HEK293 (cell line): ENCODE data around the gene CNTLN.
A peak's percentile ranks its signal among the peaks of the same experiment; 100 is the strongest.

ENCODE experiments used
- CTCF ChIA-PET: fragments of 350-600 bp; formaldehyde crosslinking; extraction: SDS; loops from one replicate; lab custom pipeline; 2021; ENCODE audit warnings: antibody characterized with exemption; lab: Yijun Ruan, JAX
- POLR2A ChIA-PET: fragments of 300-600 bp; formaldehyde crosslinking; extraction: SDS; loops from one replicate; lab custom pipeline; 2020; ENCODE audit warnings: antibody characterized with exemption, inconsistent platforms; lab: Yijun Ruan, JAX
- H3K27ac ChIP-seq: fragments of 200-500 bp; sonication (Bioruptor generic); 2 replicates; pipeline ENCODE4 v1.5.1; 2014; ENCODE audit warnings: low read depth, low read length, control low read depth, inconsistent platforms; ENCODE audit errors: extremely low read depth
- H3K36me3 ChIP-seq, 2 experiments: fragments of 200-500 bp in 1 of 2; sonication (Bioruptor generic) in 1 of 2; 1 replicate in 1 of 2; 2 replicates in 1 of 2; pipeline ENCODE4 v1.5.1; 2014 to 2017; ENCODE audit warnings: inconsistent platforms in 2 of 2, low read length in 2 of 2; ENCODE audit not compliant: control insufficient read depth in 2 of 2, insufficient read depth in 1 of 2
- H3K4me1 ChIP-seq: fragments of 200-500 bp; sonication (Bioruptor generic); 2 replicates; pipeline ENCODE4 v1.5.1; 2014; ENCODE audit warnings: mild to moderate bottlenecking, low read length, inconsistent platforms; ENCODE audit not compliant: control insufficient read depth, insufficient read depth
- H3K4me3 ChIP-seq: 2 replicates; pipeline ENCODE4 v1.5.1; 2011; ENCODE audit warnings: low read depth, mild to moderate bottlenecking, control low read depth, low read length, moderate library complexity
- H3K9me3 ChIP-seq: fragments of 200-500 bp; sonication (Bioruptor generic); 2 replicates; pipeline ENCODE4 v1.5.1; 2014; ENCODE audit warnings: low read depth, low read length, inconsistent platforms; ENCODE audit not compliant: control insufficient read depth, insufficient read depth
- BCL11A ChIP-seq: fragments of 450-650 bp; formaldehyde crosslinking; IDR thresholded peaks from 2 replicates; pipeline ENCODE4 v1.5.1; 2016; ENCODE audit warnings: low read depth, missing biosample characterization, missing genetic modification characterization
- GLI4 ChIP-seq: fragments of 450-650 bp; formaldehyde crosslinking; IDR thresholded peaks from 2 replicates; pipeline ENCODE4 v1.5.1; 2016; ENCODE audit warnings: missing biosample characterization, missing genetic modification characterization
- KLF16 ChIP-seq: fragments of 450-650 bp; formaldehyde crosslinking; IDR thresholded peaks from 2 replicates; pipeline ENCODE4 v1.5.1; 2017; ENCODE audit warnings: missing biosample characterization, missing genetic modification characterization
- KLF7 ChIP-seq: fragments of 450-650 bp; formaldehyde crosslinking; IDR thresholded peaks from 2 replicates; pipeline ENCODE4 v1.5.1; 2016; ENCODE audit warnings: missing biosample characterization, missing genetic modification characterization, borderline replicate concordance
- KLF9 ChIP-seq: fragments of 450-650 bp; formaldehyde crosslinking; IDR thresholded peaks from 2 replicates; pipeline ENCODE4 v1.5.1; 2016; ENCODE audit warnings: missing biosample characterization, missing genetic modification characterization, low read depth
- PATZ1 ChIP-seq: fragments of 450-650 bp; formaldehyde crosslinking; IDR thresholded peaks from 2 replicates; pipeline ENCODE4 v1.5.1; 2016; ENCODE audit warnings: missing biosample characterization, missing genetic modification characterization
- PRDM10 ChIP-seq: fragments of 450-650 bp; formaldehyde crosslinking; IDR thresholded peaks from 2 replicates; pipeline ENCODE4 v1.5.1; 2016; ENCODE audit warnings: missing biosample characterization, missing genetic modification characterization
- SETDB1 ChIP-seq: IDR thresholded peaks from one replicate; pipeline ENCODE4 v1.6.1; 2017; ENCODE audit warnings: mild to moderate bottlenecking, low read length, moderate library complexity, mixed read lengths; ENCODE audit not compliant: insufficient read length
- ZBTB48 ChIP-seq: fragments of 450-650 bp; formaldehyde crosslinking; IDR thresholded peaks from 2 replicates; pipeline ENCODE4 v1.5.1; 2016; ENCODE audit warnings: missing biosample characterization, missing genetic modification characterization
- ZIC2 ChIP-seq: fragments of 450-650 bp; formaldehyde crosslinking; IDR thresholded peaks from 2 replicates; pipeline ENCODE4 v1.5.1; 2016; ENCODE audit warnings: missing biosample characterization, missing genetic modification characterization
- ZNF138 ChIP-seq: fragments of 450-650 bp; formaldehyde crosslinking; IDR thresholded peaks from 2 replicates; pipeline ENCODE4 v1.5.1; 2016; ENCODE audit warnings: missing biosample characterization, missing genetic modification characterization, borderline replicate concordance
- ZNF248 ChIP-seq: fragments of 450-650 bp; formaldehyde crosslinking; IDR thresholded peaks from 2 replicates; pipeline ENCODE4 v1.5.1; 2017; ENCODE audit warnings: missing biosample characterization, missing genetic modification characterization
- ZNF398 ChIP-seq: fragments of 450-650 bp; formaldehyde crosslinking; IDR thresholded peaks from 2 replicates; pipeline ENCODE4 v1.5.1; 2017; ENCODE audit warnings: missing biosample characterization, missing genetic modification characterization
- ZNF473 ChIP-seq: fragments of 450-650 bp; formaldehyde crosslinking; IDR thresholded peaks from 2 replicates; pipeline ENCODE4 v1.5.1; 2017; ENCODE audit warnings: missing biosample characterization, missing genetic modification characterization
- ZNF707 ChIP-seq: fragments of 450-650 bp; formaldehyde crosslinking; IDR thresholded peaks from 2 replicates; pipeline ENCODE4 v1.5.1; 2016; ENCODE audit warnings: missing biosample characterization, missing genetic modification characterization
- ZSCAN30 ChIP-seq: fragments of 450-650 bp; IDR thresholded peaks from 2 replicates; pipeline ENCODE4 v1.5.1; 2018; ENCODE audit warnings: missing biosample characterization, mild to moderate bottlenecking, missing genetic modification characterization, moderate library complexity
- ZXDB ChIP-seq: fragments of 450-650 bp; formaldehyde crosslinking; IDR thresholded peaks from 2 replicates; pipeline ENCODE4 v1.5.1; 2016; ENCODE audit warnings: missing biosample characterization, missing genetic modification characterization
- TF ChIP-seq, protein P1 (sequence below): fragments of 450-650 bp; formaldehyde crosslinking; IDR thresholded peaks from 2 replicates; pipeline ENCODE4 v1.5.1; 2017; ENCODE audit warnings: missing biosample characterization, mild to moderate bottlenecking, missing genetic modification characterization, moderate library complexity
- TF ChIP-seq, protein P2 (sequence below): fragments of 450-650 bp; formaldehyde crosslinking; IDR thresholded peaks from 2 replicates; pipeline ENCODE4 v1.5.1; 2016; ENCODE audit warnings: missing biosample characterization, missing genetic modification characterization
- TF ChIP-seq, protein P3 (sequence below): fragments of 450-650 bp; formaldehyde crosslinking; conservative IDR thresholded peaks from 2 replicates; pipeline ENCODE4 v1.5.1; 2016; ENCODE audit warnings: low read depth, missing biosample characterization, missing genetic modification characterization

Gene CNTLN

DNA sequence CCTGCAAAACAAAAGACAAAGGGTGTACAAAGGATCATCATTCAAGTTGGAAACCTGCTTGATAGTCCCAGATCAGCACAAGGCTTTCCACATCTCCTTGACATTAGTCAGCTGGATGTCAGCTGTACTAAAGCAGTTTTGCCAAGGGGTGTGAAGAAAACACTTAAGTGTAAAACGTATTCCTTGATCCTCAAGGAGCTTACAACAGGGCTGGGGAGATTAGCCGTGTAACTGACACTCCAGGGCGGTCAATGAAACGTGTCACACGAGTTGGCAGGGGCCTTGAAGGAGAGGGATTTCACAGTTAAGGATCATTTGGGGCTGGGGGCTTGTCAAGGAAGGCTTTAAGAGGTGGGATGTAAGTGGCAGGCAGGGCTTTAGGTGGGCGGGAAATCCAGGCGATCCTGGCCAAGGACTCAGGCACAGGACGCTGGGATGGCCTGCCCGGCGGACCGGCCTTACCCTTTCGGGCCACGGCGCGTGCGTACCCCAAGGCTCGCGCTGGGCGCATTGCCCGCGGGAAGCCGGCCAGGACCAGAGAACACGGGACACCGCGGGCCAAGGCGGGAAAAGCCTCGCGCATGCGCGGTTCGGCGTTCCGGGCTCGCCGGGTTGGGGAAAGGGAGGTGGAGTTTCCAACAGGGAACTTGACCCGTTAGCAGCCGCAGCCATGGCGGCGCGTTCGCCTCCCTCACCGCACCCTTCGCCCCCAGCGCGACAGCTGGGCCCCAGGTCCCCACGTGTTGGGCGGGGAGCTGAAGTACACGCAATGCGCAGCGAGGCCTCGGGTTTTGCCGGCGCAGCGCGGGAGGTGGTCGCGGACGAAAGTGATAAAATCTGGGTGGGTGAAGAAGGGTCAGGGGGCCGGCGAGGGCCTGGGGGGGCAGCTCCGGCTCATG lies at the start of gene CNTLN (continued):
- TF ChIP-seq BCL11A (tag by site-specific recombination) (0 out of 2 replicates have a peak, but pooled peaks have one; percentile 12), ZNF473 (tag by site-specific recombination) (no peak), KLF16 (tag by site-specific recombination) (peak; percentile 65; the same call in 1 of the 2 replicates), ZIC2 (tag by site-specific recombination) (peak; percentile 25; the same call in 1 of the 2 replicates), ZNF707 (tag by site-specific recombination) (no peak)
- TF ChIP-seq, all 188 proteins: peak for 48

DNA sequence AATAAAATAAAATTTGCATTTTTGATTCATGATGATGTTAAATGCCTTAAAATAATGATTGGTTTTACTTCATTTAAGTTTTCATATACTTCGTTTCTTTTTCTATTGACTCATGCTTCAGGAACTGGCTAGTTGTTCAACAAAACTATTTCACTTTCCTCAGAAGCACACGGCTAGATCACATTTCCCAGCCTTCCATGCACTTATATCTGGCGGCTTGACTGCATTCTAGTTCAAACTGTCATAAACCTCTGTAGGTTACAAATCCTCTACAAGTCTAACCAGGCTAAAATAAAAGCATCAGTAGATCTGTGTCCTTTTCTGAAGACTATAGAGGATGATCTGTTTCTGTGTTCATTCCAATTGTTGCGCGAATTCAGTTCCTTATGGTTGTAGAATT lies 46.3 kb upstream of the CNTLN start:
- Histone ChIP-seq H3K36me3 (no peaks in the 10 kb centered on the region), H3K9me3 (no peaks in the 10 kb centered on the region), H3K4me1 (no peaks in the 10 kb centered on the region), H3K4me3 (no peak overlapping the region), H3K27ac (no peak overlapping the region)
- POLR2A ChIA-PET: interaction anchor here (0.6 kb wide), 1 partner anchor 258 kb away, joined by 3 read pairs; no protein-coding TSS in a partner anchor
- CTCF ChIA-PET: no interaction called here
- TF ChIP-seq ZBTB48 (tag by site-specific recombination): no peak
- TF ChIP-seq, protein P1, sequence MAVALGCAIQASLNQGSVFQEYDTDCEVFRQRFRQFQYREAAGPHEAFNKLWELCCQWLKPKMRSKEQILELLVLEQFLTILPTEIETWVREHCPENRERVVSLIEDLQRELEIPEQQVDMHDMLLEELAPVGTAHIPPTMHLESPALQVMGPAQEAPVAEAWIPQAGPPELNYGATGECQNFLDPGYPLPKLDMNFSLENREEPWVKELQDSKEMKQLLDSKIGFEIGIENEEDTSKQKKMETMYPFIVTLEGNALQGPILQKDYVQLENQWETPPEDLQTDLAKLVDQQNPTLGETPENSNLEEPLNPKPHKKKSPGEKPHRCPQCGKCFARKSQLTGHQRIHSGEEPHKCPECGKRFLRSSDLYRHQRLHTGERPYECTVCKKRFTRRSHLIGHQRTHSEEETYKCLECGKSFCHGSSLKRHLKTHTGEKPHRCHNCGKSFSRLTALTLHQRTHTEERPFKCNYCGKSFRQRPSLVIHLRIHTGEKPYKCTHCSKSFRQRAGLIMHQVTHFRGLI (tag by site-specific recombination): no peak
- no peak for TF ChIP-seq ZNF398 (tag by site-specific recombination)
- no peak for TF ChIP-seq SETDB1
- TF ChIP-seq, protein P2, sequence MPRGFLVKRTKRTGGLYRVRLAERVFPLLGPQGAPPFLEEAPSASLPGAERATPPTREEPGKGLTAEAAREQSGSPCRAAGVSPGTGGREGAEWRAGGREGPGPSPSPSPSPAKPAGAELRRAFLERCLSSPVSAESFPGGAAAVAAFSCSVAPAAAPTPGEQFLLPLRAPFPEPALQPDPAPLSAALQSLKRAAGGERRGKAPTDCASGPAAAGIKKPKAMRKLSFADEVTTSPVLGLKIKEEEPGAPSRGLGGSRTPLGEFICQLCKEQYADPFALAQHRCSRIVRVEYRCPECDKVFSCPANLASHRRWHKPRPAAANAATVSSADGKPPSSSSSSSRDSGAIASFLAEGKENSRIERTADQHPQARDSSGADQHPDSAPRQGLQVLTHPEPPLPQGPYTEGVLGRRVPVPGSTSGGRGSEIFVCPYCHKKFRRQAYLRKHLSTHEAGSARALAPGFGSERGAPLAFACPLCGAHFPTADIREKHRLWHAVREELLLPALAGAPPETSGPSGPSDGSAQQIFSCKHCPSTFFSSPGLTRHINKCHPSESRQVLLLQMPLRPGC (tag by site-specific recombination): no peak
- no peak for TF ChIP-seq KLF7
- TF ChIP-seq PATZ1 (tag by site-specific recombination): no peak
- TF ChIP-seq KLF9 (tag by site-specific recombination): no peak
- TF ChIP-seq ZSCAN30: no peak
- no peak for TF ChIP-seq PRDM10 (tag by site-specific recombination)
- TF ChIP-seq GLI4 (tag by site-specific recombination): no peak
- TF ChIP-seq, protein P3, sequence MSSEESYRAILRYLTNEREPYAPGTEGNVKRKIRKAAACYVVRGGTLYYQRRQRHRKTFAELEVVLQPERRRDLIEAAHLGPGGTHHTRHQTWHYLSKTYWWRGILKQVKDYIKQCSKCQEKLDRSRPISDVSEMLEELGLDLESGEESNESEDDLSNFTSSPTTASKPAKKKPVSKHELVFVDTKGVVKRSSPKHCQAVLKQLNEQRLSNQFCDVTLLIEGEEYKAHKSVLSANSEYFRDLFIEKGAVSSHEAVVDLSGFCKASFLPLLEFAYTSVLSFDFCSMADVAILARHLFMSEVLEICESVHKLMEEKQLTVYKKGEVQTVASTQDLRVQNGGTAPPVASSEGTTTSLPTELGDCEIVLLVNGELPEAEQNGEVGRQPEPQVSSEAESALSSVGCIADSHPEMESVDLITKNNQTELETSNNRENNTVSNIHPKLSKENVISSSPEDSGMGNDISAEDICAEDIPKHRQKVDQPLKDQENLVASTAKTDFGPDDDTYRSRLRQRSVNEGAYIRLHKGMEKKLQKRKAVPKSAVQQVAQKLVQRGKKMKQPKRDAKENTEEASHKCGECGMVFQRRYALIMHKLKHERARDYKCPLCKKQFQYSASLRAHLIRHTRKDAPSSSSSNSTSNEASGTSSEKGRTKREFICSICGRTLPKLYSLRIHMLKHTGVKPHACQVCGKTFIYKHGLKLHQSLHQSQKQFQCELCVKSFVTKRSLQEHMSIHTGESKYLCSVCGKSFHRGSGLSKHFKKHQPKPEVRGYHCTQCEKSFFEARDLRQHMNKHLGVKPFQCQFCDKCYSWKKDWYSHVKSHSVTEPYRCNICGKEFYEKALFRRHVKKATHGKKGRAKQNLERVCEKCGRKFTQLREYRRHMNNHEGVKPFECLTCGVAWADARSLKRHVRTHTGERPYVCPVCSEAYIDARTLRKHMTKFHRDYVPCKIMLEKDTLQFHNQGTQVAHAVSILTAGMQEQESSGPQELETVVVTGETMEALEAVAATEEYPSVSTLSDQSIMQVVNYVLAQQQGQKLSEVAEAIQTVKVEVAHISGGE (tag by site-specific recombination): no peak
- TF ChIP-seq ZNF138 (tag by site-specific recombination): no peak
- TF ChIP-seq ZXDB: no peak
- no peak for TF ChIP-seq ZNF248 (tag by site-specific recombination)
